Left ventricle myocardium inferior (tissue), 1 donor: ENCODE measurements around the gene OOSP4B. TPM values are rescaled to one million over a fixed set of nuclear protein-coding genes. Genes with fewer than 3 reads are reported as not detected.
"Not testable (repeated sequence)": the region's sequence is repeated elsewhere in the genome, so short reads cannot be mapped to it uniquely, and the experiment has no call there.

Source experiments
- DNase-seq: peaks from one replicate; pipeline ENCODE4 v3.0.0-alpha.2; 2020
- H3K27ac ChIP-seq: fragments of 200-600 bp; replicated peaks from 2 replicates; pipeline ENCODE4 v1.8.0; 2021
- H3K27me3 ChIP-seq: fragments of 200-600 bp; 2 replicates; pipeline ENCODE4 v1.8.0; 2021; ENCODE audit warnings: low read depth
- H3K36me3 ChIP-seq: fragments of 200-600 bp; 2 replicates; pipeline ENCODE4 v1.8.0; 2021
- H3K4me1 ChIP-seq: fragments of 200-600 bp; 2 replicates; pipeline ENCODE4 v1.8.0; 2021
- H3K4me3 ChIP-seq: fragments of 200-600 bp; 2 replicates; pipeline ENCODE4 v1.8.0; 2021; ENCODE audit warnings: mild to moderate bottlenecking, moderate library complexity
- H3K9me3 ChIP-seq: fragments of 200-600 bp; replicated peaks from 2 replicates; pipeline ENCODE4 v1.8.0; 2021
- intact Hi-C: fragments of 100-400 bp; cut with micrococcal nuclease; formaldehyde crosslinking; loops from one replicate; pipeline ENCODE4 v1.11.0; 2022
- long read RNA-seq: library from polyadenylated mRNA; unstranded; transcript quantifications from one replicate; pipeline ENCODE4 v2.0.0, GENCODE V29; 2021
- total RNA-seq: library from RNA; stranded (reverse); fragmentation: NEBNext Ultra II Directional; extraction: Animal tissue kit (Norgen Biotek cat#: 25700); gene quantifications from one replicate; pipeline ENCODE4 v1.2.1, GENCODE V29; 2021
- TF ChIP-seq, protein P1 (sequence below): fragments of 200-600 bp; IDR thresholded peaks from 2 replicates; pipeline ENCODE4 v1.8.0; 2021; ENCODE audit warnings: antibody characterized with exemption, mild to moderate bottlenecking, borderline replicate concordance
- donor health status: DM: no; HTN: yes; CAD: no; lungs with severe emphysema.

Gene OOSP4B
- total RNA-seq = not detected
- long read RNA-seq = 0 reads

GRCh38 chr11:60016881-60017280 is at the start of gene OOSP4B:
Gene OOSP4B, plus strand, starts transcription at chr11:60017181.
- Histone ChIP-seq H3K27ac (no peak within 1 kb of the TSS), H3K27me3 (no peaks in the 10 kb centered on the region), H3K4me1 (no peaks in the 10 kb centered on the region), H3K9me3 (no peaks in the 10 kb centered on the region), H3K36me3 (no peaks in the 10 kb centered on the region), H3K4me3 (no peak within 1 kb of the TSS)
- intact Hi-C loops = no loop called here
- TF ChIP-seq, protein P1, sequence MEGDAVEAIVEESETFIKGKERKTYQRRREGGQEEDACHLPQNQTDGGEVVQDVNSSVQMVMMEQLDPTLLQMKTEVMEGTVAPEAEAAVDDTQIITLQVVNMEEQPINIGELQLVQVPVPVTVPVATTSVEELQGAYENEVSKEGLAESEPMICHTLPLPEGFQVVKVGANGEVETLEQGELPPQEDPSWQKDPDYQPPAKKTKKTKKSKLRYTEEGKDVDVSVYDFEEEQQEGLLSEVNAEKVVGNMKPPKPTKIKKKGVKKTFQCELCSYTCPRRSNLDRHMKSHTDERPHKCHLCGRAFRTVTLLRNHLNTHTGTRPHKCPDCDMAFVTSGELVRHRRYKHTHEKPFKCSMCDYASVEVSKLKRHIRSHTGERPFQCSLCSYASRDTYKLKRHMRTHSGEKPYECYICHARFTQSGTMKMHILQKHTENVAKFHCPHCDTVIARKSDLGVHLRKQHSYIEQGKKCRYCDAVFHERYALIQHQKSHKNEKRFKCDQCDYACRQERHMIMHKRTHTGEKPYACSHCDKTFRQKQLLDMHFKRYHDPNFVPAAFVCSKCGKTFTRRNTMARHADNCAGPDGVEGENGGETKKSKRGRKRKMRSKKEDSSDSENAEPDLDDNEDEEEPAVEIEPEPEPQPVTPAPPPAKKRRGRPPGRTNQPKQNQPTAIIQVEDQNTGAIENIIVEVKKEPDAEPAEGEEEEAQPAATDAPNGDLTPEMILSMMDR = no peak
- DNase-seq = no peak

DNA sequence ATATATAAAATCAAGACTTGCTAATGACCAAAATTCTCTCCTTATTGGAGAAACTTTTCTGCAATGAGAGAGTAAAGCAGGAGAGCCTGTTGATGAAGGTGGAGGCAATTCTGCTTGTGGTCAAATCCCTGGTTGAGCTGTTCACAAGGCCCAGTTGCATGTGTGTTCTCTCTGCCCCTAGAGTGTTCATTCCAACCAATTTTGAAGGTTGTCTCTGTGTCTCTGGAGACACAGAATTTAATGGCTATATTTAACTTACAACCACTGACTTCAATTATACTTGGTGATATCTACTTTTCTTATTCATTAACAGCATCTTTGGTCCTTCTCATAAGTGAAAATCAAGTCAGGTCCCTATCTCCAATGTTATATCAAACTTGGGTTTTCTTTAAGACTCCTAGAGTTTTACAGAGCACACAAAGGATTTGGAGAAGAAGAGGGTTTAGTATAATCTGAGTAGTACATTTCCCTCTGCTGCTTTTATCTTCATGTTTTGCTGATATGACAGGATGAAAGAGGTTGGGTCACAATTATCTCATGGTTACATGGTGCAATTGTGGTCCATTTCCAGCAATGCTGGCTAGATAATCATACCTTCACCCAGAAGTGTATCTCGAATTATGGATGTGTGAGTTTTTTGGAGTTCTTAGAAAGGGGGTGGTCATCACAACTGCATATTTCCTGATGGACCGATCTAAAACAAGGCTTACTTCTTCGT is 49.1 kb upstream of the OOSP4B start:
- H3K4me1 ChIP-seq = peaks cover 12% of the 10 kb centered on the region
- no peak overlapping the region for H3K27ac ChIP-seq
- DNase-seq = no peak
- H3K9me3 ChIP-seq = no peaks in the 10 kb centered on the region
- H3K36me3 ChIP-seq = no peaks in the 10 kb centered on the region
- no peak overlapping the region for H3K4me3 ChIP-seq
- intact Hi-C loops = no loop called here
- no peaks in the 10 kb centered on the region for H3K27me3 ChIP-seq
- TF ChIP-seq, protein P1 = no peak

DNA sequence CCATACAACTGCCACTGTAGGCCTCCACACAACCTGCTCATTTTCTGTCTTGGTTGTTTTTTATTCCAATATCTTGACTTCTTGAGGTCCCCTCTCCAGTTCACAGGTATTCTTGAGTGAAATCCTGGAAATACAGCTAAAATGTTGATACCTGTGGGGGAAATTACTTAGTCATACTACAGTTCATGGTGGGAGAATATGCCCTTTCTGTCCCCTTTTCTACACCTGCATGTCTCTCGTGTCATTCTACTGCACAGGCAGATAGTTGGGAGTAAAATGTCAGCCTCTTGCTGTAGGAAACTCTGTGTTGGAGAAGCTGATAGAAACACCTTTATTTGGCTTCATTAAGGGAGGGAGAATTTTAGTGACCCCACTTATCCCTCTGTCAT is 48.6 kb upstream of the OOSP4B start:
- Histone ChIP-seq H3K4me1 (peaks cover 12% of the 10 kb centered on the region), H3K36me3 (no peaks in the 10 kb centered on the region), H3K9me3 (no peaks in the 10 kb centered on the region), H3K27ac (no peak overlapping the region), H3K4me3 (no peak overlapping the region), H3K27me3 (no peaks in the 10 kb centered on the region)
- TF ChIP-seq, protein P1 = no peak
- DNase-seq = no peak
- intact Hi-C loops = no loop called here

DNA sequence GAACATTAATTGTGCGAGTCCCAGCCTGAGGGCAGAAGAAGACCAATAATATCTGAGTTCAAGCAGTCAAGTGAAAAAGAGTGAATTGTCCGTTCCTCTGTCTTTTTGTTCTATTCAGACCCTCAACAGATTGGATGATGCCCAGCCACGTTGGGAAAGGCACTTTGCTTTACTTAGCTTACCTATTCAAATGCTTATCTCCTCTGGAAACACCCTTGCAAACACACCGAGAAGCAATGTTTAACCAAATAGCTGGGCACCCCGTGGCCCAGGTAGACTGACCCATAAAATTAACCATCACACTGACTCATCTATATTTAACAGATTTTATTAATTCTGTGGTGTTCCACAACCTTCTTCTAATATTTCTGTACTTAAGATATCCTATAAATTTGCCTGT is 43.9 kb upstream of the OOSP4B start:
- Histone ChIP-seq H3K9me3 (no peaks in the 10 kb centered on the region), H3K27me3 (no peaks in the 10 kb centered on the region), H3K4me3 (no peak overlapping the region), H3K27ac (no peak overlapping the region), H3K36me3 (no peaks in the 10 kb centered on the region), H3K4me1 (peaks cover 4% of the 10 kb centered on the region)
- TF ChIP-seq, protein P1 = no peak
- intact Hi-C loops = no loop called here
- no peak for DNase-seq

DNA sequence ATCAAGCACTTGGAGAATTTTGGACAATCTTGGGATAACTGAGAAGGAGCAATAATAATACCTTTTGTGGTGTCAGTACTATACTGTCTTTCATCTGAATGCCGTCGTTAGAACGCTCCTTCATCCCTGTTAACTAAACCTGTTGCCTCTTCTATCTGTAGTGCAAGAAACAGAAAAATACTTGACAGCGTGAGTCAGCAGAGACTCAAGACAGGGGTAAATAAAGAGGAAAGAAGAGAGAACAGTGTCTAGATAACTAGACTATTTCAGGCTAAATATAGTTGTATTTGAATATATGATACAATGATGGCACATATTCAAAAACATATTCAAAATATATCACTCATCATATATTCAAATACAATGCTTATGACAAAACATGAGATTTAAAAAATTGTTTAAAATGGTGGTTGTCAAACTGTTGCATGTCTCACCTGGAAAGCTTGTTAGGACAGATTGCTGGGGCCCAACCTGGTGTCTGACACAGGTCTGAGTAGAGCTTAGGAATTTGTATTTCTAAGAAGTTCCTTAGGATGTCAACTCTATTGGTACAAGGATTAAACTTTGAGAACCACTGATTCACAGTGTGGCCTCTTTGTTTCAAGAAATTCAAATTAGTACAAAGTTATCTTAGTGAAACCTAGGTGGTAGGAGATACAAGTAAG is 35.7 kb upstream of the OOSP4B start:
- TF ChIP-seq, protein P1 = no peak
- no peaks in the 10 kb centered on the region for H3K36me3 ChIP-seq
- H3K27ac ChIP-seq = no peak overlapping the region
- DNase-seq = no peak
- no peak overlapping the region for H3K4me3 ChIP-seq
- H3K27me3 ChIP-seq = no peaks in the 10 kb centered on the region
- no peaks in the 10 kb centered on the region for H3K4me1 ChIP-seq
- no peaks in the 10 kb centered on the region for H3K9me3 ChIP-seq
- intact Hi-C loops = no loop called here

GRCh38 chr11:59982037-59982436 is 34.9 kb upstream of the OOSP4B start:
- H3K27me3 ChIP-seq, H3K36me3 ChIP-seq, H3K9me3 ChIP-seq, DNase-seq, H3K27ac ChIP-seq, H3K4me1 ChIP-seq, H3K4me3 ChIP-seq, intact Hi-C loops: not testable (repeated sequence)
